Measurements from ENCODE around the gene ZBTB49.
"Not testable (repeated sequence)": the region's sequence is repeated elsewhere in the genome, so short reads cannot be mapped to it uniquely, and the experiment has no call there.

ZBTB49 gene, protein sequence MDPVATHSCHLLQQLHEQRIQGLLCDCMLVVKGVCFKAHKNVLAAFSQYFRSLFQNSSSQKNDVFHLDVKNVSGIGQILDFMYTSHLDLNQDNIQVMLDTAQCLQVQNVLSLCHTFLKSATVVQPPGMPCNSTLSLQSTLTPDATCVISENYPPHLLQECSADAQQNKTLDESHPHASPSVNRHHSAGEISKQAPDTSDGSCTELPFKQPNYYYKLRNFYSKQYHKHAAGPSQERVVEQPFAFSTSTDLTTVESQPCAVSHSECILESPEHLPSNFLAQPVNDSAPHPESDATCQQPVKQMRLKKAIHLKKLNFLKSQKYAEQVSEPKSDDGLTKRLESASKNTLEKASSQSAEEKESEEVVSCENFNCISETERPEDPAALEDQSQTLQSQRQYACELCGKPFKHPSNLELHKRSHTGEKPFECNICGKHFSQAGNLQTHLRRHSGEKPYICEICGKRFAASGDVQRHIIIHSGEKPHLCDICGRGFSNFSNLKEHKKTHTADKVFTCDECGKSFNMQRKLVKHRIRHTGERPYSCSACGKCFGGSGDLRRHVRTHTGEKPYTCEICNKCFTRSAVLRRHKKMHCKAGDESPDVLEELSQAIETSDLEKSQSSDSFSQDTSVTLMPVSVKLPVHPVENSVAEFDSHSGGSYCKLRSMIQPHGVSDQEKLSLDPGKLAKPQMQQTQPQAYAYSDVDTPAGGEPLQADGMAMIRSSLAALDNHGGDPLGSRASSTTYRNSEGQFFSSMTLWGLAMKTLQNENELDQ

DNA sequence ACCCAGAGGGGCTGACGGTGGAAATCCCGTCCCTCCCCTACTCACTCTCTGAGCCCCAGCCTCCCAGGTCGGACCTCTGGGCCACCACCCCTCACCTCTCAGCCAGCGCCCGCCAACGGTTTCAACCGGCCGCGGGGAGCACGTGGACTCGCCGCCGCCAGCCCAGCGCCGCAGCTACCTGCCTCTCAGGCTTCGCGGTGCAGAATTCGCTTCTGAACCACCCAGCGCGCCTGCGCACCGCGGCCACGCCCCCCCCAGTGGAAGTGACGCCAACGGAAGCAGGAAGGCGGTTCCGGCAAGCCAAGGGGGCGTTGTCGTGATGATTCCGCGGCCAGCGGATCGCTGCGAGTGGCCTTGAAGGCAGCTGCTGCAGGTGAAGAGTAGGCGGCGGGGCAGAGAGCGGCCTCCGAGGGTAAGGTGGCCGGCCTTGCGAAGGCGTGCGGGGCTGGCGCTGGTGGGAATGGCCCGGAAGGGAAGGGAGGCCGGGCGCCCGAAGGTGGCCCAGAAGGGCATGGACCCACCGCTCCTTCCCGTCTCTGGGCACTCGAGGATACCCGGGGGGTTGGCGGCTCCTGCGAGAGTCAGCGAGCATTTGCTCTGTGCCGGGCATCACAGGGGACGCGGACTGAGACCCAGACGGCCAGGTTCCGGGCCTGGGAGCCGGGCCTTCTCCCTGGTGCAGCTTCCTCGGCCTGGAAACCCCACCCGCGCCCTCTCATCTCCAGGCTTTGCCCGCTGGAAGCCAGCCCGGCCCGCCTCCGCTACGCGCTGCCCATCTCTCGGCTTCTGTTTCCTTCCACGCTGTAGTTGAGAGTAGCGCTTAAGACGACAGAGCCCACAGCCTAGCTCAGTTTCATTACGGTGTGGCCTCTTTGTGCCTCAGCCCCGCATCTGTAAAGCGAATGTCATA is at the start of gene ZBTB49, which contains the start of gene LYAR:
ZBTB49 (plus strand) TSS at position 311 of the 910 bp plus-strand sequence. CDS start 9,695 bp downstream, outside the sequence.
LYAR (minus strand) TSS at position 214 of the 910 bp plus-strand sequence. CDS start 6,412 bp downstream, outside the sequence.
- no peak for FAIRE-seq

DNA sequence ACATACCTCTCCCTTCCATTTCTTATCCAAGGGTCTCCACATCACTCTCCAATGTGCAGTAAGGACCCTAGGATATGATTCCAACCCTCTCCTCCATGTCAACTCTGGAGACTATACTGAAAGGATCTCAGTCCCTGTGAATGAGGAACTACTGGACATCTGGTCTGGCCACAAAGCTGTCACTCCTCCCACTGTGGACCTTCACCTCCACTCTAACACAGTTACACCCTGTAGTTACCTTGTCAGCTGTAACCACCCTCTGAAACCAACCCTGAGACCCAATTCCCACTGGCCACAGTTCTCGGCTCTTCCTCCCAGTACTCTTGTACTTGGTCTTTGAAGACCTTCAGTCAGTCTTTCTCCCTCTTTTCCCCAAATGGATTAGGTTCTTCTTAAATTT is 44.9 kb upstream of the ZBTB49 start:
- FAIRE-seq: no peak

DNA sequence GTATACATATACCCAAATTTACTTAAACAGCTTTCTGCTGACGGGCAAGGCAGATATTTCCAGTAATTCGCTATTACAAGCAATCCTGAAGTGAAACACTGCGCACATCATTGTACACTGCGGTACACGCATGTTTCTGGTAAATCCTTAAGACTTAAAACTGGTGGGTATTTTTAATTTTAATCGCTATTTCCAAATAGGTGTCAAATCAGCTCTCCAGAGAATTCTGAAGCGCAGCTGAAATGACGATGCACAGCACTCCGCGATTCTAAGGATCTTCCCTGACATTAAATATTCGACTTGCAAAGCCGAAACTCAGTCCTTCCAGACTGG is 42.4 kb upstream of the ZBTB49 start:
- FAIRE-seq: no peak

DNA sequence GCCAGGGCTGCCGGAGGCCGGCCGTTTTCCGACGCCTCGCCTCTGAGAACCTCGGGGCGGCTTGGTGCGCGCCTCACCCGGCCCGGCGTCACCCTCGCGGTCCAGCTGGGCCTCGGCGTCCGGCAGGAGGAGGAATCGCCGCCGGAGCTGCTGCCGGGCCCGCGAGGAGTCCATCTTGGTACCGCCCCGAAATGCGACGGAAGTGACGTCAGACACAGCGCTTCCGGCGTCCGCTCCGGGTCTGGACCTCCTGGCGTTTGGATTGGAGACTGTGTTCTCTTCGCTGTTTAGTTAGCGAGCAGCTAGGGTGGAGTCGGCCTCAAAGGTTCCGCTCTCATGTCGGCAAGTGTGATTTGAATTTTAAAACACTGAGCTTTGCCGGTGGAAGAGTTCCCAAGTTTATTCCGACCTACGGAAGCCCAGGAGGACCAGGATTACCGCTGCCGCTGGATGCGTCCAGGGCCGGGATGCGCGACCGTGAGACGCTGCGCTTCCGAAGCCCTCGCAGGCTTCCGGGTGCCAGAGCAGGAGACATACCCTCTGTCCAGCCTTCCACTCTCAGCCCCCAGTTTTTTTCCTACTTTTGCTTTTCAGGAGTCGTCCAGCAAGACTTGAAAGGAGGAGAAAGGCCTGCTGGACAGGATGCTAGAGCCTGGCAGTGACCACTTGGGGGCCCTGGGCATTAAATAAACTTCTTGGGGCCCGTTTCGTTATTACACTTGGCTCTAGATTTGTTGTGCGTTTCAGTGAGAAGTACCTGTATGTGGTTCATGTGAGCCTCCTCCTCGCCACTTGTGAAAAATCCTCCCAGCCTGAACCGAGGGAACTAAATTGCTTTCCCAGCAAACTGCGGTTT is 41.8 kb upstream of the ZBTB49 start, which contains the start of gene TMEM128:
TMEM128 (minus strand) TSS at position 195 of the 856 bp plus-strand sequence; CDS start at position 174, 21 bp downstream.
- peak; percentile 61 for FAIRE-seq

DNA sequence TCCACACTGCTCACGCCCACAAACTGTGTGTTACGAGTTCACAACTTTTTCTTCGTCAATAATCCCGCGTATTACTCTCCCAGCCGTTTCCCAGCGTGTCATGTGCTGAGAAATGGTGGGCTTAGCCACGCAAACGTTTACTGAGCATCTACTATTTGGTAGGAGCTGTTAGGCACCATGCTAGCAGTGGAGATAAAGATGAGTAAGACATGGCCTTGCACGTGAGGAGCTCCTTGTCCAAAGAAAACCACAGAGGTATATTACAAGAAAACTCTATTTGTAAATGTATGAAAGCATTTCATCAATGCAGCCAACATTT is 41.2 kb upstream of the ZBTB49 start:
- FAIRE-seq: no peak

DNA sequence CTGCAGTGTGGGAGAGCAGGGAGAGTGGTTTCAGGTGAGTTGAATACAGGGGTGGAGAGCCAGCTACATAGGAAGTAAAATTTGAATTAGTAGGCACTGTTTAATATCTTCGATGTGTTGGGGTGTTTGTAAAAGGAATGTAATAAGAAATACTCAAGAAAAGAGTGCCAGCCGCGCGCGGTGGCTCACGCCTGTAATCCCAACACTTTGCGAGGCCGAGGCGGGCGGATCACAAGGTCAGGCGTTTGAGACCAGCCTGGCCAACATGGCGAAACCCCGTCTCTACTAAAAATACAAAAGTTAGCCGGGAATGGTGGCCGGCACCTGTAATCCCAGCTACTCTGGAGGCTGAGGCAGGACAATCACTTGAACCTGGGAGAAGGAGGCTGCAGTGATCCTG is 40.7 kb upstream of the ZBTB49 start:
- FAIRE-seq: not testable (repeated sequence)

DNA sequence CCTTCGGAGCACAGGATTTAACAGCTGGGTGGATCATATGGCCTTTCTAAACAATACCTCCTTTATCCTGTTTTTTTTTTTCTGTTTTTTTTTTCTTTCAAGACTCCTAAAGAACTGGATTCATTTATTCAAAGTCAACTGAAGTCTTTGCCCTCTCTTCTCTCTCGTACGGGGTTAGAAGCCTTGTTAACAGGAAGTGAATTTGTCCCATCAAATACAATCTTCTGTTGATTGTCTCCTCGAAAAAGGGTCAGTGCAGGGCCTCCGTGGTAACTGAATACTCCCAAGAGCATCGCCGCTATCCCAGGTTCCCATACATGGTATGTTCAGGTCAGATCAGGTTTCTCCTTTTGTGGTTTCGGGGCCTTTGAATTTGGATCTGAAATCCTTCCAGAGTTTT is 40.2 kb upstream of the ZBTB49 start:
- no peak for FAIRE-seq

DNA sequence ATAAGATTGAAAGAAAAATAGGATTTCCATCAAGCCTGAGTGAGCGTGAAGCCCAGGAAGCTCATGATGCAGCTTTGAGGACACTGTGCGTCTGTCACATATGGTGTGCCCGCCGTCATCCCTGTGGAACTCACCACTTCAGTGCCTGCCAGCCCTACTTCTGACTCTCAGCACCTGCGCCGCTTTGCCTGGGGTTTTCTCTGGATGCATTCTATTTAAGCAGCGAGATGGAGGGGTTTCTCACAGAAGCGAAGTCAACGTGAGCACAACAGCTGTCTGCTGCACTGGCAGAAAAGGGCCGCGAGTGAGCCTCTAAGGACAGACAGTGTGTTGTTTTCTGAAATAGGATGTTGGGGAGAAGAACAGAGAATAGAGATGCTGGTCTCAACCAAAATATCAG is 35.9 kb upstream of the ZBTB49 start:
- no peak for FAIRE-seq

DNA sequence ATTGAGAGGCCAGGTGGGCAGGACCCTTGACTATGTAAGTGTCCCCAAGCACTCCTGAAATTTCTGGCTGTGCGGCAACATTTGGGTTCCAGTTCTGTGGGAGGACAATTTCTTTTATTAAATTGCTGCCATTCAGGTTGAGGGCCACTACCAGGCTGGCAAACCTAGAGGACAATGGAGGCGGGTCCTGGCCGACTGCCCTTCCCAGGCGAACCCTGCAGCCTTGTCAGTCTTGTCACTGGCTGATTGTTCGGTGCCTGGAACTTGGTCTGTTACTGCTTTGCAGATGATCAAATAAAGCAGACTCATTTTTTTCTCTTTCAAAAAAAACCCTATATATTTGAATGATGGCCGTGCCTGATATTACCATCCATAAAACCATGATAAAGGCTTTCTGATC is 35.4 kb upstream of the ZBTB49 start:
- no peak for FAIRE-seq

DNA sequence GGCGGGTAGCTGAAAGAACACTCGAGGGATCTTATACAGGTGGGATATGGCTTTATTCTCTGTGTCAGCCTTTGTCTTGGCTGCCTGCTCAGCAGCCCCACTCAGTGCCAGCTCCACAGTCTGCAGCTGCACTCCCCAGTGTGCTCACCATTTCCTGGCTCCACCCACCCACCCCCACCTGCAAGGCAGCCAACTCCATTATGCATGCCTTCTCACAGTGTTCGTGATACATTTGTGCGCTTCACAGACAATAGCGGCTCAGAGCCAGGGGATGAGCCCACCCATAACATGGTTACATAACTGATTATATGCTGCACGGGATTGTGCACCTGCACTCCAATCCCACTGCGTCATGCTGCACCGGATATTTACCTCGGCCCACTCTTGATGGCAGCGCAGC is 33.3 kb upstream of the ZBTB49 start:
- no peak for FAIRE-seq

DNA sequence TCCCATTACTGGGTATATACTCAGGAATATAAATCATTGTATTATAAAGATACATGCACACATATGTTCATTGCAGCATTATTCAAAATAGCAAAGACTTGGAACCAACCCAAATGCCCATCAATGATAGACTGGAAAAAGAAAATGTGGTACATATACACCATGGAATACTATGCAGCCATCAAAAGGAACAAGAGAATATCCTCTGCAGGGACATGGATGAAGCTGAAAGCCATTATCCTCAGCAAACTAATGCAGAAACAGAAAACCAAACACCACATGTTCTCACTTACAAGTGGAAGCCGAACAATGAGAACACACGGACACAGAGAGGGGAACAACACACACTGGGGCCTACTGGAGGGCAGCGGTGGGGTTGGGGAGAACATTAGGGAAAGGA is 32.3 kb upstream of the ZBTB49 start:
- FAIRE-seq: not testable (repeated sequence)

DNA sequence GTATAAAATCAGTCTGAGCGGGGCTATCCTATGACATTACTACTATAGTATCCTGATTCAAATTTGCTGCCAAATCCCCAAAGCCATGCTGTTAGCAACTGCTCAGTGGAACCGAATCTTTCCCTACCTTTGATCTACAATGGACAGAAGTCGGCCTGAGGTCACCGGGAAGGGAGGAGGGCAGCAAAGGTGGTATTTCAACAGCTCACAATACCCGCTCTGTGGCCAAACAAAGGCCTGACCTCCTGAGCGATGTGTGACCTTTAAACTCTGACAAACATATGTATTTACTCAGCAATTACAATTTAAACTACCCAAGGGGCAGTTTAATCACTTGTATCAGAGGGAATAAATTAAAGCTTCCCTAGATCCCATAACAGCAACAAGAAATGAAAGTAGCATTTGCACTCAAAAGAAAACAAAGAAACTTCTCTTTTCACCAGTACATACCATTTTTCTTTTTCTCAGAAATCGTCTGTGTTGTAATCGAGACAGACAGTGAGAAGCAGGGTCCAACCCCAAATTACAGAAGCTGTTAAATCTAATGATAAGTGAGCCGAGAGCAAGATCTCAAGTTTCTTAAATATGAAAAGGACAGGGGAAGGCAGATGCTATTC is 30.5 kb upstream of the ZBTB49 start:
- FAIRE-seq: no peak

DNA sequence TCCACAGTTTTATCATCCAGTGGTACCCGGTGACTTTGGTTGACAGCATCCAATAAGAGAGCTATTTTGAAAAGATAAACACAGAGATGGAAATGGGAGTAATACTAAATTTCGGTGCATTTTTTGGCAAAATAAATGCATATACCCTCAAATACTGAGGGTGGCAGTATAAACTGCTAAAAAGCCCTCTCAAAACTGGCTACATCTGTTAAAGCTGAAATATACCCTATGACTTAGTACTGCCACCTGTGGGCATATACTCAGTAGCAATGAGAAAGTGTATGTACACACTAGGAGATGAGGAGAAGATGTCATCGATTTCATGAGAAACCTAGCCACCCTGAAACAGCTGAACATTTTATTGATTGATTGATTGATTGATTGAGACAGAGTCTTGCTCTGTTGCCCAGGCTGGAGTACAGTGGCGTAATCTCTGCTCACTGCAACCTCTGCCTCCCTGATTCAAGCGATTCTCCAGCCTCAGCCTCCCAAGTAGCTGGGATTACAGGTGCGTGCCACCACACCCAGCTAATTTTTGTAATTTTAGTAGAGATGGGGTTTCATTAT is 29.8 kb upstream of the ZBTB49 start:
- no peak for FAIRE-seq

DNA sequence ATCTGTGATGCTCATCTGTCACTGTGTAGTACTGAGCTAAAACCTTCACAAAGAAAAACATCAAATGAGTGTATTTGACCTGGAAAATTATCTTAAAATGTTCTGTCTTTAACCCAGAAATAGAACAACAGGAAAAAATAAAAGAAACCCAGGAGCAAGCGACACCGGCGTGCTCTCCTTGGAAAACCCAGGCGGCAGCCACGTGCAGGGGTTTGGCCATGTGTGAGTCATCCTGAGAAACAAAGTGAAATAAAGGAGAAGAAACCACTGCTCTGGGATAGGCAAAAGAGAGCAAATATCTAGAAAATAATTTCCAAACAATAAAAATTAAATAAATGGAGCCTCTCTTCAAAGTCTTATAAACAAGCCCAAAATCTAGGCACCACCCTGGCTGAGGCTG is 22.1 kb upstream of the ZBTB49 start:
- no peak for FAIRE-seq

DNA sequence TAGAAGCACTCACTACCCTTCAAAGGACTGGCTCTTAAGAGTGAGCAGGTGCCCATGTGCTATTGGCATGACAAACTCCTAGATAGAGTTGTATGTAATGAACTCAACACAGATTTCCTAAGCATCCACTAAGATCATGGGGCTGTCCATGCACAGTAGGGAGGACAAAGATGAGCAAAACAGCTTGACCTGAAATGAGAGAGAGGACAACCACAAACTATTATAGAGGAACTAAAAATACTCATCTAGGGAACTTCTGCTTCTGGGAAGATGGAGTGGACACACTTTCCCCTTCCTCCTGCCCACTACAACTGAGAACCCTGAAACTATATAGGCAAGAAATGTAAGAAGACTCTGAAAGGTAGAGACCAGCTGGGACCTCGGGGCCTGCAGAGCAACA is 21.3 kb upstream of the ZBTB49 start:
- no peak for FAIRE-seq

DNA sequence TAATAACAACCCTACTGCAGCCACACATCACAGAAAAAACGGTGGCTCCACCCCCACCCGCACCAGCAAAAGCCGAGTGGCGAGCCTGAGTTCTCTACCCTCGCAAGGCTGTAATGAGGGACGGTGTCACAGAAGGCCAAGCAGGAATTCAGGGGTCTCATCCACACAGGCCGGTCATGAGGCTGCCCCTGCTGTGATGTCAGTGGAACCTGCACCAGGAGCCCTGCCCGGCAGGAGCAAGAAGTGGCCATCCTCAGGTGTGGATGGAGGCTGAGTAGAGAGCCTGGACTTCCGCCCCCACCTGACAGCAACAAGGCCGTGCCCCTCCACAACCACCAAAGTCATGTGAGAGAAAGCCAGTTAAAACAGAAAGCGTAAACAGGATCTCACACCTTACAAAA is 20.7 kb upstream of the ZBTB49 start:
- no peak for FAIRE-seq

DNA sequence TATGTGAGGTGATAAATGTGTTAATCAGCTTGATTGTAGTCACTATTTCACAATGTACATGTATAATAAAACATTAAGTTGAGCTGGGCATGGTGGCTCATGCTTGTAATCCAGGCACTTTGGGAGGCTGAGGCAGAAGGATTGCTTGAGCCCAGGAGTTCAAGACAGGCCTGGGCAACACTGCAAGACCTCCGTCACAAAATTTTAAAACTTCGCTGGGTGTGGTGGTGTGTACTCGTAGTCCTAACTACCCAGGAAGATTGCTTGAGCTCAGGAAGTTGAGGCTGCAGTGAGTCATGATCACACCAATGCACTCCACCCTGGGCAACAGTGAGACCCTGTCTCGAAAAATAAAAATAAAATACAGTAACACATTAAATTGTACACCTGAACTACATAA is 20.2 kb upstream of the ZBTB49 start:
- no peak for FAIRE-seq

DNA sequence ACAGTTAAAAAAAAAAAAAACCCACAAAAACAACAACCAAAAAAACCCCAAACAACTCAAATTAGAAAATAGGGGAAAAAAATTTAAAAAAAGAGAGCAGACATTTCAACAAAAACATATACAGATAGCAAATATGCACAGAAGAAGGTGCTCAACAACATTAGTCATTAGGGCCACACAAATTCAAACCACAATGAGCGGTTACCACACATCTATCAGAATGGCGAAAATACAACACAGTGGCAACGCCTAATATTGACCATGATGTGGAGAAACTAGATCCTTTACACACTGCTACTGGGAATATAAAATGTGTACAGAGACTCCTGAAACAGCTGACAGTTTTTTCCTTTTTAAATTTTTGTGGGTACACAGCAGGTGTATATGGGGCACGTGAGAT is 19.5 kb upstream of the ZBTB49 start:
- FAIRE-seq: no peak

DNA sequence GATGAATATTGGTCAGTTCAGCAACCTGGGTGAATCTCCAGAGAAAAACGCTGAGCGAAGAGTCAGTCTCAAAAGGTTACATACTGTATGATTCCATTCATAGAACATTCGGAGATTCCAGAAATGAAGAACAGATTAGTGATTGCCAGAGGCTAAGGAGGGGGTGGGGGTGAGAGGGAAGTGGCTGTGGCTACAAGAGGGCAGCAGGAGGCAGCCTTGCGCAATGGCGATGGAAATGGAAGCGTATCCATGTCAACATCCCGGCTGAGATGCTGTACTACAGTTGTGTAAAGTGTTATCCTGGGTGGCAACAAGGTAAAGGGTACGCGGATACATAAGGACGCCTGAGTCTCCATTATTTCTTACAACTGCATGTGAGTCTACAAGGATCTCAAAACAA is 18.1 kb upstream of the ZBTB49 start:
- FAIRE-seq: no peak

DNA sequence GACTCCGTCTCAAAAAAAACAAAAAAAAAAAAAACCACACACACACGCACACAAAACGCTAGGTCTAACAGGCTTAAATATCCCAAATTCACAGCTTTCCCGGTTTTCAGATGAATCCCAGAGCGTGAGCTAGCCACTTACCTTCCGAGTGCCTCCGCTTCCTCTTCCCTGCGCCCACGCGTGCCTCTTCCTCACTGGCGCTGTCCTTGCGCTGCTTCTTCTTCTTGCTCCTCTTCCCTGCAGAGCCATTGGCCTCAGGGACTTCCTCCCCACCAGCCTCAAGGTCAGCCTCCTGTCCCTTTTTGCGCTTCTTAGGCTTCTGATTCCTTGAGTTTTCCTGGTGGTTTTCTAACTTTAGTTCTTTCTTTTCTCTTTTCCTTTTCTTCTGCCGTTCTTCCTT is 15.8 kb upstream of the ZBTB49 start:
- no peak for FAIRE-seq

DNA sequence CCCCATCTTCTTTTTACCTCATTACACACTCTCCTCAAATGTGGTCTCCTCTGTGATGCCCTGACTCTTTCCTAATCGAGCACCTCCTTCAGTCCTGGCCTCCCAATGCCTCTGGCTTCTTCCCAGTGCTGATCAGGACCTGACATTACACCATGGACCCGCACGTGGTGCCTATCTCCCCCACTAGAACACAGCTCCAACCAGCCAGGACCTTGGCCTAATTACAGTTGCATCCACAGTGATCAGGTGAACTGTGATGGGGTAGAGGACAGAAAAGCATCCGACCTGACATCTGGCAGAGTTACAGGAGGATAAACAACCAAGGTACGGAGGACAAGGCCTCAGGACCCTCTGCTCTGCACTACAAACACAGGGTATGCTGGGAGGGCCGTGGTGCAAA is 12.5 kb upstream of the ZBTB49 start:
- no peak for FAIRE-seq

All from endometrium (tissue), 2 donors.